ENCODE results near the gene CRIM1.

DNA sequence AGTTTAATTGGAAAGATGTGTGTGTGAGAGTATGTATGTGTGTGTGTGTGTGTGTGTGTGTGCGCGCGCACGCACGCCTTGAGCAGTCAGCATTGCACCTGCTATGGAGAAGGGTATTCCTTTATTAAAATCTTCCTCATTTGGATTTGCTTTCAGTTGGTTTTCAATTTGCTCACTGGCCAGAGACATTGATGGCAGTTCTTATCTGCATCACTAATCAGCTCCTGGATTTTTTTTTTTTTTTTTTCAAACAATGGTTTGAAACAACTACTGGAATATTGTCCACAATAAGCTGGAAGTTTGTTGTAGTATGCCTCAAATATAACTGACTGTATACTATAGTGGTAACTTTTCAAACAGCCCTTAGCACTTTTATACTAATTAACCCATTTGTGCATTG is 194.4 kb downstream of the CRIM1 start:
- TF ChIP-seq, protein P1, sequence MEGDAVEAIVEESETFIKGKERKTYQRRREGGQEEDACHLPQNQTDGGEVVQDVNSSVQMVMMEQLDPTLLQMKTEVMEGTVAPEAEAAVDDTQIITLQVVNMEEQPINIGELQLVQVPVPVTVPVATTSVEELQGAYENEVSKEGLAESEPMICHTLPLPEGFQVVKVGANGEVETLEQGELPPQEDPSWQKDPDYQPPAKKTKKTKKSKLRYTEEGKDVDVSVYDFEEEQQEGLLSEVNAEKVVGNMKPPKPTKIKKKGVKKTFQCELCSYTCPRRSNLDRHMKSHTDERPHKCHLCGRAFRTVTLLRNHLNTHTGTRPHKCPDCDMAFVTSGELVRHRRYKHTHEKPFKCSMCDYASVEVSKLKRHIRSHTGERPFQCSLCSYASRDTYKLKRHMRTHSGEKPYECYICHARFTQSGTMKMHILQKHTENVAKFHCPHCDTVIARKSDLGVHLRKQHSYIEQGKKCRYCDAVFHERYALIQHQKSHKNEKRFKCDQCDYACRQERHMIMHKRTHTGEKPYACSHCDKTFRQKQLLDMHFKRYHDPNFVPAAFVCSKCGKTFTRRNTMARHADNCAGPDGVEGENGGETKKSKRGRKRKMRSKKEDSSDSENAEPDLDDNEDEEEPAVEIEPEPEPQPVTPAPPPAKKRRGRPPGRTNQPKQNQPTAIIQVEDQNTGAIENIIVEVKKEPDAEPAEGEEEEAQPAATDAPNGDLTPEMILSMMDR (conservative IDR thresholded peaks at IDR 0.05; ENCODE audit: low read length), result no peak
- TF ChIP-seq EZH2phosphoT487 (IDR thresholded peaks at IDR 0.05; ENCODE audit: borderline replicate concordance), result no peak

Data from Loucy (cell line).